ENCODE measurements around the gene PAM. TPM values are rescaled to one million over a fixed set of nuclear protein-coding genes. Genes with fewer than 3 reads are reported as not detected.
"Not testable (repeated sequence)": the region's sequence is repeated elsewhere in the genome, so short reads cannot be mapped to it uniquely, and the experiment has no call there.

Gene PAM
- total RNA-seq, 6 experiments from 2014 or later = 164 to 266 (median 182) TPM

DNA sequence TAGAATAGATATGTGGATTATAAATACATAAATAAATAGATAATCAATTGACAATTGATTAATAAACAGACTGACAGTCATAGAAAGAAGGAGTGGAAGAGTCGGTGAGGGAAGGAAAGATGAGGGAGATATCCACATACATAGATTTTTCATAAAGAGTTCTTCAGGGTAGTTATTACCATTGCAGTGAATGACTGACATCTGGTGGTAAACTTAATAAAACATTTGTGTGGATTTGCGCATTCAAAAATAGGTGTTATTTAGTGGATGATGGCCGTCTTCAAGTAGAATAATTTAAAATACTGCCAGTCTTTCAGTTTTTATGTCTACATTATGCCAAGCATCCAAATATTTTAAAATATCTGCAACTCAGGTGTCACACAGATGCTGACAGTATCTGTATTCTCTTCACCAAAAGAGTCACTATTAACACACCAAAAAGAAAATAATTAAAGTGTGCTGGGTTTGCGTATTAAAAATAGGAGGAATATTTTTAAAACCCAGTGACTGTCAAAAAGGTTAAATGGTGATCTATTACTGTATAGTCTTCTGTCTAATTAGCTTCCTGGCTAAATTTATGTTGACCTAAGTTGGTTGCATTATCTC lies 286.1 kb downstream of the PAM start:
- peak; percentile 83 for TF ChIP-seq CTCF (IDR thresholded peaks at IDR 0.05)
- no peak overlapping the region for H3K4me3 Mint-ChIP-seq
- peak; percentile 42 for DNase-seq
- no peaks in the 10 kb centered on the region for H3K27me3 Mint-ChIP-seq (ENCODE audit: insufficient read depth)
- H3K4me1 Mint-ChIP-seq (ENCODE audit: low read depth) = no peaks in the 10 kb centered on the region; the same call in 1 of the 2 replicates
- no peak overlapping the region for H3K27ac Mint-ChIP-seq
- H3K9me3 Mint-ChIP-seq = no peaks in the 10 kb centered on the region
- no peaks in the 10 kb centered on the region for H3K36me3 Mint-ChIP-seq (ENCODE audit: low read depth)

- DNase-seq; H3K4me1 Mint-ChIP-seq (ENCODE audit: low read depth); H3K27me3 Mint-ChIP-seq (ENCODE audit: insufficient read depth); H3K27ac Mint-ChIP-seq; H3K36me3 Mint-ChIP-seq (ENCODE audit: low read depth); H3K9me3 Mint-ChIP-seq; H3K4me3 Mint-ChIP-seq: not testable (repeated sequence)
Observed at GRCh38 chr5:103046706-103047105, 291.6 kb downstream of the PAM start.

GRCh38 chr5:103057208-103058130 lies 302.4 kb downstream of the PAM start:
- H3K4me3 Mint-ChIP-seq = peak overlapping the region; percentile 3; the same call in 1 of the 2 replicates
- H3K9me3 Mint-ChIP-seq = peaks cover 4% of the 10 kb centered on the region
- peak; percentile 11 for DNase-seq
- peaks cover 15% of the 10 kb centered on the region for H3K4me1 Mint-ChIP-seq (ENCODE audit: low read depth)
- H3K27ac Mint-ChIP-seq = no peak overlapping the region
- H3K36me3 Mint-ChIP-seq (ENCODE audit: low read depth) = peaks cover 4% of the 10 kb centered on the region
- TF ChIP-seq CTCF (IDR thresholded peaks at IDR 0.05) = no peak
- H3K27me3 Mint-ChIP-seq (ENCODE audit: insufficient read depth) = peaks cover 7% of the 10 kb centered on the region

GRCh38 chr5:103059525-103059924 lies 304.4 kb downstream of the PAM start:
- H3K4me1 Mint-ChIP-seq (ENCODE audit: low read depth) = peaks cover 15% of the 10 kb centered on the region
- H3K4me3 Mint-ChIP-seq = no peak overlapping the region
- H3K36me3 Mint-ChIP-seq (ENCODE audit: low read depth) = peaks cover 4% of the 10 kb centered on the region
- no peak for TF ChIP-seq CTCF (IDR thresholded peaks at IDR 0.05)
- peaks cover 4% of the 10 kb centered on the region for H3K9me3 Mint-ChIP-seq
- H3K27me3 Mint-ChIP-seq (ENCODE audit: insufficient read depth) = peaks cover 8% of the 10 kb centered on the region
- H3K27ac Mint-ChIP-seq = no peak overlapping the region
- no peak for DNase-seq

DNA sequence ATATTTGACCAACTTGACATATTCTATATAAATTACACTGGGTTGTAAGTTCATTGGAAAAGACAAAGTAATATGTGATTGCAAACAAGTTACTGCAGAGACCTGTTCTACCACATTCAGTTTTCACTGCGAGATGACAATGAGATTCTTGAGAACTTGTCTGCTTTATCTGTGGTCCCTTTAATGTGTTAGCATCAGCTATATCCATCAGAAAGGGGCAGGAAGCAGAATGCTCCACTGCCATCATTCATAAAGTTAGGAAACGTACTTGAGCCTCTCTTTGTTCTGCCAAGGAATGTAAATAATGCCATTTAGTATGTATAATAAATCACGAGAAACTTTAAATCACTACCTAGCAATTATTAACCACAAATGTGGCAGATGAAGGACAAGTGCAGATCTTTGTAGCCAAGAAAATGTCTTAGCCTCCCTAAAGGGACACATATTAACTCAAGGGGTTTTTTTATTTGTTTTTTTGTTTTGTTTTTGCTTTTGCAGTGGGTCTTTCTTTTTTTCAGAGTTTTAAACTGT lies 305.4 kb downstream of the PAM start:
- peaks cover 3% of the 10 kb centered on the region for H3K9me3 Mint-ChIP-seq
- peaks cover 8% of the 10 kb centered on the region for H3K27me3 Mint-ChIP-seq (ENCODE audit: insufficient read depth)
- H3K36me3 Mint-ChIP-seq (ENCODE audit: low read depth) = peaks cover 3% of the 10 kb centered on the region
- H3K27ac Mint-ChIP-seq = no peak overlapping the region
- no peak for TF ChIP-seq CTCF (IDR thresholded peaks at IDR 0.05)
- no peak for DNase-seq
- no peak overlapping the region for H3K4me3 Mint-ChIP-seq
- peaks cover 15% of the 10 kb centered on the region for H3K4me1 Mint-ChIP-seq (ENCODE audit: low read depth)

DNA sequence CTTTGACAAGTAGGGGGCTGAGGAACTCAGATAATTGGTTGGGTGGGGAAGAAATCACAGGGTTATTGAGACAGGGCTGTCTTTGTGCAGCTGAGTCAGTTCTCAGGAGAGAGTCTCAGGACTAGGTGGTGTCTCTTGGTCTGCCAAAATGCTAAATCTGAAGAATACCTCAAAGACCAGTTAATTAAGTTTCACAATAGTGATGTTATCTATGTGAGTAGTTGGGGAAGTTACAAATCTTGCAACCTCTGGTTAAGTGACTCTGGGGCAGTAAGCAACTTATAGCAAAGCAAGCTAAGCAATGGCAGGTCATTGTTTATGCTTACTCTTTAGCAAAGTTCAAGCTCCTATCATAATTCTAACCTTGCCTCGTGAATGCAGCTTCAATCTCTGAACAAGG lies 311.2 kb downstream of the PAM start:
- peaks cover 6% of the 10 kb centered on the region; the same call in 1 of the 2 replicates for H3K4me1 Mint-ChIP-seq (ENCODE audit: low read depth)
- H3K4me3 Mint-ChIP-seq = no peak overlapping the region
- no peak overlapping the region for H3K27ac Mint-ChIP-seq
- DNase-seq = no peak
- no peaks in the 10 kb centered on the region for H3K36me3 Mint-ChIP-seq (ENCODE audit: low read depth)
- TF ChIP-seq CTCF (IDR thresholded peaks at IDR 0.05) = no peak
- no peaks in the 10 kb centered on the region for H3K9me3 Mint-ChIP-seq
- H3K27me3 Mint-ChIP-seq (ENCODE audit: insufficient read depth) = peaks cover 13% of the 10 kb centered on the region

DNA sequence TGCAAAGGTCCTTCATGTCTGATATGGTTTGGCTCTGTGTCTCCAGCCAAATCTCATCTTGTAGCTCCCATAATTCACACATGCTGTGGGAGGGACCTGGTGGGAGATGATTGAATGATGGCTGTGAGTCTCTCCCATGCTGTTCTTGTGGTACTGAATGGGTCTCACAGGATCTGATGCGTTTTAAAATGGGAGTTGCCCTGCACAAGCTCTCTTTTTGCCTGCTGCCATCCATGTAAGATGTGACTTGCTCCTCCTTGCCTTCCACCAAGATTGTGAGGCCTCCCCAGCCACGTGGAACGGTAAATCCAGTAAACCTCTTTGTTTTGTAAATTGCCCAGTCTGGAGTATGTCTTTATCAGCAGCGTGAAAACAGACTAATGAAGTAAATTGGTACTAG lies 318.4 kb downstream of the PAM start:
- not testable (repeated sequence) for DNase-seq; H3K4me3 Mint-ChIP-seq; H3K27ac Mint-ChIP-seq; H3K27me3 Mint-ChIP-seq (ENCODE audit: insufficient read depth); H3K4me1 Mint-ChIP-seq (ENCODE audit: low read depth)
- H3K36me3 Mint-ChIP-seq (ENCODE audit: low read depth) = peaks cover 12% of the 10 kb centered on the region
- H3K9me3 Mint-ChIP-seq = peaks cover 31% of the 10 kb centered on the region
